Choroid plexus epithelial cell (primary cell): Measurements from ENCODE around the gene TMEM255B.

ENCODE experiments used
- DNase-seq: peaks from one replicate; pipeline ENCODE4 v3.0.0-alpha.2; 2010; ENCODE audit warnings: low read depth
- H3K4me3 ChIP-seq: 2 replicates; pipeline ENCODE4 v1.5.1; 2011; ENCODE audit warnings: low read depth, mild to moderate bottlenecking, control low read depth, low read length, moderate library complexity
- CTCF ChIP-seq: conservative IDR thresholded peaks from 2 replicates; pipeline ENCODE4 v1.5.1; 2011; ENCODE audit warnings: low read depth, mild to moderate bottlenecking, control low read depth, inconsistent platforms, low read length, moderate library complexity

Gene TMEM255B

GRCh38 chr13:113842336-113843062 is 83.5 kb downstream of the TMEM255B start:
- TF ChIP-seq CTCF: no peak
- no peak overlapping the region for H3K4me3 ChIP-seq
- DNase-seq: no peak

GRCh38 chr13:113843063-113843654 is 84.1 kb downstream of the TMEM255B start:
- no peak for DNase-seq
- TF ChIP-seq CTCF: no peak
- H3K4me3 ChIP-seq: no peak overlapping the region

GRCh38 chr13:113843864-113844556 is 85.0 kb downstream of the TMEM255B start:
- no peak for DNase-seq
- no peak for TF ChIP-seq CTCF
- no peak overlapping the region for H3K4me3 ChIP-seq

GRCh38 chr13:113845055-113845454 is 86.0 kb downstream of the TMEM255B start:
- H3K4me3 ChIP-seq: no peak overlapping the region
- no peak for DNase-seq
- no peak for TF ChIP-seq CTCF

- H3K4me3 ChIP-seq: no peak overlapping the region
- TF ChIP-seq CTCF: no peak
- DNase-seq: no peak
Measured at GRCh38 chr13:113845723-113846635, 87.0 kb downstream of the TMEM255B start.

- no peak for DNase-seq
- no peak overlapping the region for H3K4me3 ChIP-seq
- TF ChIP-seq CTCF: no peak
Measured at GRCh38 chr13:113846636-113847318, 87.8 kb downstream of the TMEM255B start.
